MCF 10A (cell line): Measurements from ENCODE around the gene LIPT1. TPM values are rescaled to one million over a fixed set of nuclear protein-coding genes. Genes with fewer than 3 reads are reported as not detected.
"Not testable (repeated sequence)": the region's sequence is repeated elsewhere in the genome, so short reads cannot be mapped to it uniquely, and the experiment has no call there.

Experiments used
- BruUV-seq: library from RNA; stranded (reverse); fragments of 400-500 nt; replicated peaks from 2 replicates; lab custom pipeline; 2021; lab: Mats Ljungman, UMichigan
- CTCF ChIA-PET: fragments of 300-600 bp; sonication (Branson Sonifier 250); formaldehyde crosslinking; extraction: SDS; loops from one replicate; lab custom pipeline; 2021; ENCODE audit warnings: antibody characterized with exemption, inconsistent platforms; lab: Yijun Ruan, JAX
- POLR2A ChIA-PET: fragments of 300-600, 350-650 bp; sonication (Branson Sonifier 250); formaldehyde crosslinking; extraction: SDS; loops from one replicate; lab custom pipeline; 2020; ENCODE audit warnings: antibody characterized with exemption, inconsistent platforms; lab: Yijun Ruan, JAX
- DNase-seq: peaks from one replicate; pipeline ENCODE4 v3.0.0-alpha.2; 2018; ENCODE audit not compliant: unreplicated experiment
- H3K27ac Mint-ChIP-seq: one replicate; pipeline ENCODE4 v1.8.0; 2022; ENCODE audit warnings: mild to moderate bottlenecking, low read depth, mixed read lengths; ENCODE audit not compliant: unreplicated experiment
- H3K27me3 Mint-ChIP-seq: one replicate; pipeline ENCODE4 v1.8.0; 2022; ENCODE audit warnings: mixed read lengths; ENCODE audit not compliant: insufficient read depth, unreplicated experiment
- H3K36me3 Mint-ChIP-seq: one replicate; pipeline ENCODE4 v1.8.0; 2022; ENCODE audit warnings: mild to moderate bottlenecking, moderate library complexity, mixed read lengths; ENCODE audit not compliant: insufficient read depth, unreplicated experiment
- H3K4me1 Mint-ChIP-seq: one replicate; pipeline ENCODE4 v1.8.0; 2022; ENCODE audit warnings: mixed read lengths; ENCODE audit not compliant: insufficient read depth, unreplicated experiment
- H3K4me3 Mint-ChIP-seq: one replicate; pipeline ENCODE4 v1.8.0; 2022; ENCODE audit warnings: mild to moderate bottlenecking, moderate library complexity, mixed read lengths; ENCODE audit not compliant: unreplicated experiment
- H3K9me3 Mint-ChIP-seq: one replicate; pipeline ENCODE4 v1.8.0; 2022; ENCODE audit warnings: mixed read lengths; ENCODE audit not compliant: unreplicated experiment
- intact Hi-C: fragments of 100-400 bp; cut with micrococcal nuclease; formaldehyde crosslinking; loops from 2 replicates; pipeline ENCODE4 v1.14.1; 2022
- total RNA-seq: library from RNA; stranded (reverse); gene quantifications from 2 replicates; pipeline ENCODE4 v1.2.3, GENCODE V29; 2022
- TF ChIP-seq, protein P1 (sequence below): fragments of 200-600 bp; IDR thresholded peaks from one replicate; pipeline ENCODE4 v1.8.0; 2022; ENCODE audit warnings: antibody characterized with exemption, mild to moderate bottlenecking; ENCODE audit not compliant: unreplicated experiment

Gene LIPT1
- total RNA-seq, 1 experiment from 2014 or later, result 13.1 TPM

- BruUV-seq, result no TSS peak
- H3K4me1 Mint-ChIP-seq, result no peaks in the 10 kb centered on the region
- no peaks in the 10 kb centered on the region for H3K36me3 Mint-ChIP-seq
- no peak for DNase-seq
- intact Hi-C loops, result no loop called here
- ChIA-PET CTCF (no interaction called here), POLR2A (interaction anchor here (0.9 kb wide), 1 partner anchor 23 kb away, joined by 3 read pairs; no protein-coding TSS in a partner anchor)
- no peaks in the 10 kb centered on the region for H3K9me3 Mint-ChIP-seq
- TF ChIP-seq, protein P1, sequence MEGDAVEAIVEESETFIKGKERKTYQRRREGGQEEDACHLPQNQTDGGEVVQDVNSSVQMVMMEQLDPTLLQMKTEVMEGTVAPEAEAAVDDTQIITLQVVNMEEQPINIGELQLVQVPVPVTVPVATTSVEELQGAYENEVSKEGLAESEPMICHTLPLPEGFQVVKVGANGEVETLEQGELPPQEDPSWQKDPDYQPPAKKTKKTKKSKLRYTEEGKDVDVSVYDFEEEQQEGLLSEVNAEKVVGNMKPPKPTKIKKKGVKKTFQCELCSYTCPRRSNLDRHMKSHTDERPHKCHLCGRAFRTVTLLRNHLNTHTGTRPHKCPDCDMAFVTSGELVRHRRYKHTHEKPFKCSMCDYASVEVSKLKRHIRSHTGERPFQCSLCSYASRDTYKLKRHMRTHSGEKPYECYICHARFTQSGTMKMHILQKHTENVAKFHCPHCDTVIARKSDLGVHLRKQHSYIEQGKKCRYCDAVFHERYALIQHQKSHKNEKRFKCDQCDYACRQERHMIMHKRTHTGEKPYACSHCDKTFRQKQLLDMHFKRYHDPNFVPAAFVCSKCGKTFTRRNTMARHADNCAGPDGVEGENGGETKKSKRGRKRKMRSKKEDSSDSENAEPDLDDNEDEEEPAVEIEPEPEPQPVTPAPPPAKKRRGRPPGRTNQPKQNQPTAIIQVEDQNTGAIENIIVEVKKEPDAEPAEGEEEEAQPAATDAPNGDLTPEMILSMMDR, result no peak
- H3K4me3 Mint-ChIP-seq, result no peak overlapping the region
- H3K27ac Mint-ChIP-seq, result no peak overlapping the region
- H3K27me3 Mint-ChIP-seq, result no peaks in the 10 kb centered on the region
These were observed 42.1 kb upstream of the LIPT1 start for GRCh38 chr2:99112617-99113016.

DNA sequence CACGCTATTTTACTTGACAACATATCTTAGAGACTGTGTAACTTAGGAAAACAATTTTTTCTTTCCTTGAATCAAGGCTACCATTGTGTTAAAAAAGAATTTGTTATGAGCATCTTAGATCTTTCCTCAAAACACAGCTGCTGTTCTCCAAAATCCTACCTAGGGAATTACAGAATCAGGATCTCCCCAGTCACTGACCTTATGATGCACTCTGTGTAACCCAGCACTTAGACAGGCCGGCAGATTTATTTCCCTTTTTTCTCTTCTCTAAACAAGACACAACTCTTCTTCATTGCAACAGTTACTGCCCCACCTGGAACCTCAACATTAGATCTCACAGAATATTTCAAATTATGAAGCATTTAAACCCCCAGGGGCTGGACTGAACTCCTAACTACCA is 26.8 kb upstream of the LIPT1 start:
- ChIA-PET POLR2A (interaction anchor here (0.7 to 0.8 kb wide), 2 partner anchors 11 to 13 kb away, joined by 3 to 6 read pairs; no protein-coding TSS in a partner anchor), CTCF (interaction anchor here (0.5 kb wide), 1 partner anchor 1124 kb away, joined by 3 read pairs; no protein-coding TSS in a partner anchor)
- no peaks in the 10 kb centered on the region for H3K4me1 Mint-ChIP-seq
- H3K9me3 Mint-ChIP-seq, result peaks cover 8% of the 10 kb centered on the region
- no peak overlapping the region for H3K27ac Mint-ChIP-seq
- DNase-seq, result no peak
- TF ChIP-seq, protein P1, result no peak
- H3K27me3 Mint-ChIP-seq, result no peaks in the 10 kb centered on the region
- intact Hi-C loops, result no loop called here
- peaks cover 15% of the 10 kb centered on the region for H3K36me3 Mint-ChIP-seq
- H3K4me3 Mint-ChIP-seq, result no peak overlapping the region
- no TSS peak for BruUV-seq

DNA sequence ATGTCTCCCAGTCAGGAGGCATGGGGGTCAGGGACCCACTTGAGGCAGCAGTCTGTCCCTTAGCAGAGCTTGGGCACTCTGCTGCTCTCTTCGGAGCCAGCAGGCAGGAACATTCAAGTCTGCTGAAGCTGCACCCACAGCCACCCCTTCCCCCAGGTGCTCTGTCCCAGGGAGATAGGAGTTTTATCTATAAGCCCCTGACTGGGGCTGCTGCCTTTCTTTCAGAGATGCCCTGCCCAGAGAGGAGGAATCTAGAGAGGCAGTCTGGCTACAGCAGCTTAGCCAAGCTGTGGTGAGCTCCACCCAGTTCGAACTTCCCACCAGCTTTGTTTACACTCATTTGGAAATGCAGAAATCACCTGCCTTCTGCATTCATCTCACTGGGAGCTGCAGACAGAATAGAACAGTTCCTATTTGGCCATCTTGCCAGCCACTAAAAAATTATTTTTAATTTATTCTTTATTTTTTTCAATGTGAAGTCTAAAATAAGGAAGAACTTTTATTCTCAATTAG is 19.7 kb upstream of the LIPT1 start:
- BruUV-seq, H3K4me3 Mint-ChIP-seq, H3K36me3 Mint-ChIP-seq, POLR2A ChIA-PET, DNase-seq, H3K4me1 Mint-ChIP-seq, intact Hi-C loops, H3K27ac Mint-ChIP-seq, CTCF ChIA-PET, H3K27me3 Mint-ChIP-seq: not testable (repeated sequence)
- H3K9me3 Mint-ChIP-seq, result peaks cover 23% of the 10 kb centered on the region

GRCh38 chr2:99139003-99139402 is 15.8 kb upstream of the LIPT1 start:
- peak overlapping the region; percentile 38 for H3K4me3 Mint-ChIP-seq
- H3K27me3 Mint-ChIP-seq, result no peaks in the 10 kb centered on the region
- BruUV-seq, result no TSS peak
- peaks cover 8% of the 10 kb centered on the region for H3K4me1 Mint-ChIP-seq
- H3K27ac Mint-ChIP-seq, result no peak overlapping the region
- no peak for DNase-seq
- H3K36me3 Mint-ChIP-seq, result peaks cover 5% of the 10 kb centered on the region
- peaks cover 6% of the 10 kb centered on the region for H3K9me3 Mint-ChIP-seq
- intact Hi-C loops, result no loop called here
- ChIA-PET POLR2A (interaction anchor here (0.6 to 1.1 kb wide), 4 partner anchors 9 to 333 kb away, joined by 3 to 6 read pairs (median 3); partner anchors contain the start of gene EIF5B), CTCF (interaction anchor here (0.6 to 0.7 kb wide), 2 partner anchors 16 to 146 kb away, joined by 3 read pairs; no protein-coding TSS in a partner anchor)
- TF ChIP-seq, protein P1, result no peak
